ENCODE measurements around the gene TMCC2. TPM values are rescaled to one million over a fixed set of nuclear protein-coding genes. Genes with fewer than 3 reads are reported as not detected.

The TMCC2 gene
- total RNA-seq, 1 experiment from 2014 or later: 2.7 TPM

DNA sequence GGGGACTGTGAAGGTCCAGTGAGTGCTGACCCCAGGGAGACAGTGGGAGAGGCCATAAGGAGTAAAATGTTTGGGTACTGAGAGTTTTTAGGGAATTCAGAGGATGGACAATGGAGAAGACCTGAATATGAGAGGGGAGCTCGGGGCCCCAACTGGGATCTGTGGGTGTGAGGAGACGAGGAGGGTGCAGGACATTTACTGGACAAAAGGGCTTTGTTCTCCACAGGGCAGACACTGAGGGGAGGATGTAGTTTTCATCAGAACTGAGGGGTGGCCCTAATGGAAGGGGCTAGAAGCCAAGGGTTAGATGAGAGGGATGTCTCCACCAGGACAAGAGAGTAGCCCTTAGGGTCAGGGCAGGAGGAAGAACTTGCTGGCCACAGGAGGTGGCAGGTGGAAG, 30.0 kb downstream of the TMCC2 start:
- no TSS peak for BruUV-seq (replicated peaks)
- Histone ChIP-seq H3K36me3 (ENCODE audit: control insufficient read depth in 1 of 2, insufficient read depth in 2 of 2, low read length in 2 of 2) (no peaks in the 10 kb centered on the region), H3K9me3 (ENCODE audit: control insufficient read depth in 1 of 2, insufficient read depth in 1 of 2, low read depth in 1 of 2, low read length in 2 of 2) (no peaks in the 10 kb centered on the region), H3K4me2 (ENCODE audit: low read length) (no peak overlapping the region), H3K27ac (ENCODE audit: low read depth, low read length) (no peak overlapping the region), H3K4me3 (replicated peaks in 1 of 2; ENCODE audit: low read depth in 1 of 2, low read length in 2 of 2) (no peak overlapping the region), H3K4me1 (ENCODE audit: control insufficient read depth in 1 of 2, insufficient read depth in 2 of 2, low read length in 2 of 2) (peaks cover 21 to 47% of the 10 kb centered on the region in 2 experiments), H3K79me2 (ENCODE audit: insufficient read depth, low read length) (no peaks in the 10 kb centered on the region), H3K9ac (ENCODE audit: low read length) (no peak overlapping the region), H4K20me1 (ENCODE audit: insufficient read depth) (no peaks in the 10 kb centered on the region), H3K27me3 (ENCODE audit: insufficient read depth, low read length) (no peaks in the 10 kb centered on the region), H2AFZ (ENCODE audit: low read depth, low read length, poor library complexity, severe bottlenecking) (no peak overlapping the region), H3K9me2 (ENCODE audit: insufficient read depth) (no peaks in the 10 kb centered on the region)
- intact Hi-C loops (cut with micrococcal nuclease): loop anchor here (5.0 kb wide), 1 partner anchor 45 kb away; the partner anchor contains the start of gene DSTYK
- CTCF ChIA-PET: interaction anchor here (2.5 to 4.6 kb wide), 5 partner anchors 13 to 281 kb away, joined by 14 to 66 read pairs (median 30); partner anchors contain the start of gene TMCC2
- ATAC-seq: no peak
- no peak for DNase-seq (ENCODE audit: low read depth, low spot score)
- no peak for TF ChIP-seq JUND (IDR thresholded peaks at IDR 0.05)
- TF ChIP-seq EZH2 (IDR thresholded peaks at IDR 0.05): no peak
- no peak for TF ChIP-seq SP1 (IDR thresholded peaks at IDR 0.05; ENCODE audit: low read depth)
- no peak for TF ChIP-seq SRF (IDR thresholded peaks at IDR 0.05; ENCODE audit: low read depth)
- TF ChIP-seq, protein P1, sequence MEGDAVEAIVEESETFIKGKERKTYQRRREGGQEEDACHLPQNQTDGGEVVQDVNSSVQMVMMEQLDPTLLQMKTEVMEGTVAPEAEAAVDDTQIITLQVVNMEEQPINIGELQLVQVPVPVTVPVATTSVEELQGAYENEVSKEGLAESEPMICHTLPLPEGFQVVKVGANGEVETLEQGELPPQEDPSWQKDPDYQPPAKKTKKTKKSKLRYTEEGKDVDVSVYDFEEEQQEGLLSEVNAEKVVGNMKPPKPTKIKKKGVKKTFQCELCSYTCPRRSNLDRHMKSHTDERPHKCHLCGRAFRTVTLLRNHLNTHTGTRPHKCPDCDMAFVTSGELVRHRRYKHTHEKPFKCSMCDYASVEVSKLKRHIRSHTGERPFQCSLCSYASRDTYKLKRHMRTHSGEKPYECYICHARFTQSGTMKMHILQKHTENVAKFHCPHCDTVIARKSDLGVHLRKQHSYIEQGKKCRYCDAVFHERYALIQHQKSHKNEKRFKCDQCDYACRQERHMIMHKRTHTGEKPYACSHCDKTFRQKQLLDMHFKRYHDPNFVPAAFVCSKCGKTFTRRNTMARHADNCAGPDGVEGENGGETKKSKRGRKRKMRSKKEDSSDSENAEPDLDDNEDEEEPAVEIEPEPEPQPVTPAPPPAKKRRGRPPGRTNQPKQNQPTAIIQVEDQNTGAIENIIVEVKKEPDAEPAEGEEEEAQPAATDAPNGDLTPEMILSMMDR (IDR thresholded peaks at IDR 0.05 in 2 of 3, conservative IDR thresholded peaks at IDR 0.05 in 1 of 3; ENCODE audit: borderline replicate concordance in 1 of 3, insufficient read depth in 1 of 3, low read depth in 2 of 3, low read length in 2 of 3): no peak
- no peak for TF ChIP-seq RAD21 (IDR thresholded peaks at IDR 0.05; ENCODE audit: low read depth)
- RAD21 ChIA-PET (ENCODE audit: low non-redundant PET in 1 of 2, low total read pairs in 2 of 2, uncharacterized antibody in 2 of 2, unreplicated experiment in 2 of 2): interaction anchor here in 1 of 2 experiments (1.5 kb wide), 1 partner anchor 29 kb away, joined by 4 read pairs; no protein-coding TSS in a partner anchor
- POLR2A ChIA-PET: interaction anchor here (0.9 to 1.9 kb wide), 2 partner anchors 13 to 29 kb away, joined by 3 to 5 read pairs; no protein-coding TSS in a partner anchor

DNA sequence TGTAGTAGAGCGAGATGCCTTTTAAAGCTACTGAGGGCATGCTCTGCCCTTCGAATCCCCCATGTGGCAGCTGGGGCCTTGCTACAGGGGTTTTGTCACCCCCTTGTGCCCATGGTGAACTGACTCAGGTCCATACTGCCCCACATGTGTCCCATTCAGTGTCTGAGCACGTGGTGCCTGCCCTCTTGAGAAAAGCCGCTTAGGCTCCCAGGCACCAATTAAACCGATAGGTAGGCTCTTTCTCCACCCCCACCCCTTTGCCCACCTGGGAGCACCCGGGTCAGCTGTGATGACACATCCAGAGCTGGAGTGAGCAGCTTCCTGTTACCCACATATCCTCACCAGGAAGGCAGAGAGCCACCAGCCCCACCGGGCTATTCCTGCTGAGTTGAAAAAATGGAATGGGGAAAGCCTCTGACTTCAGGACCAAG, 30.5 kb downstream of the TMCC2 start:
- H3K27me3 ChIP-seq (ENCODE audit: insufficient read depth, low read length): no peaks in the 10 kb centered on the region
- no peak for DNase-seq (ENCODE audit: low read depth, low spot score)
- H3K27ac ChIP-seq (ENCODE audit: low read depth, low read length): peak overlapping the region; percentile 38
- no TSS peak for BruUV-seq (replicated peaks)
- H3K4me2 ChIP-seq (ENCODE audit: low read length): peak overlapping the region; percentile 69
- CTCF ChIA-PET: interaction anchor here (1.4 to 4.6 kb wide), 7 partner anchors 13 to 451 kb away, joined by 4 to 66 read pairs (median 14); partner anchors contain the start of gene TMCC2
- peak overlapping the region in 1 of 2 experiments; percentile 3; a peak in 1 of 4 replicates for H3K4me3 ChIP-seq (replicated peaks in 1 of 2; ENCODE audit: low read depth in 1 of 2, low read length in 2 of 2)
- no peaks in the 10 kb centered on the region for H3K79me2 ChIP-seq (ENCODE audit: insufficient read depth, low read length)
- no peaks in the 10 kb centered on the region for H3K9me2 ChIP-seq (ENCODE audit: insufficient read depth)
- H2AFZ ChIP-seq (ENCODE audit: low read depth, low read length, poor library complexity, severe bottlenecking): peak overlapping the region; percentile 75
- POLR2A ChIA-PET: interaction anchor here (0.9 kb wide), 1 partner anchor 29 kb away, joined by 3 read pairs; no protein-coding TSS in a partner anchor
- no peaks in the 10 kb centered on the region for H4K20me1 ChIP-seq (ENCODE audit: insufficient read depth)
- peaks cover 21 to 47% of the 10 kb centered on the region in 2 experiments for H3K4me1 ChIP-seq (ENCODE audit: control insufficient read depth in 1 of 2, insufficient read depth in 2 of 2, low read length in 2 of 2)
- RAD21 ChIA-PET (ENCODE audit: low non-redundant PET in 1 of 2, low total read pairs in 2 of 2, uncharacterized antibody in 2 of 2, unreplicated experiment in 2 of 2): interaction anchor here in 1 of 2 experiments (1.5 kb wide), 1 partner anchor 29 kb away, joined by 4 read pairs; no protein-coding TSS in a partner anchor
- intact Hi-C loops (cut with micrococcal nuclease): loop anchor here (5.0 kb wide), 1 partner anchor 46 kb away; the partner anchor contains the start of gene DSTYK
- no peaks in the 10 kb centered on the region for H3K9me3 ChIP-seq (ENCODE audit: control insufficient read depth in 1 of 2, insufficient read depth in 1 of 2, low read depth in 1 of 2, low read length in 2 of 2)
- no peaks in the 10 kb centered on the region for H3K36me3 ChIP-seq (ENCODE audit: control insufficient read depth in 1 of 2, insufficient read depth in 2 of 2, low read length in 2 of 2)
- ATAC-seq: peak; percentile 23; the same call in 1 of the 2 replicates
- TF ChIP-seq, protein P2, sequence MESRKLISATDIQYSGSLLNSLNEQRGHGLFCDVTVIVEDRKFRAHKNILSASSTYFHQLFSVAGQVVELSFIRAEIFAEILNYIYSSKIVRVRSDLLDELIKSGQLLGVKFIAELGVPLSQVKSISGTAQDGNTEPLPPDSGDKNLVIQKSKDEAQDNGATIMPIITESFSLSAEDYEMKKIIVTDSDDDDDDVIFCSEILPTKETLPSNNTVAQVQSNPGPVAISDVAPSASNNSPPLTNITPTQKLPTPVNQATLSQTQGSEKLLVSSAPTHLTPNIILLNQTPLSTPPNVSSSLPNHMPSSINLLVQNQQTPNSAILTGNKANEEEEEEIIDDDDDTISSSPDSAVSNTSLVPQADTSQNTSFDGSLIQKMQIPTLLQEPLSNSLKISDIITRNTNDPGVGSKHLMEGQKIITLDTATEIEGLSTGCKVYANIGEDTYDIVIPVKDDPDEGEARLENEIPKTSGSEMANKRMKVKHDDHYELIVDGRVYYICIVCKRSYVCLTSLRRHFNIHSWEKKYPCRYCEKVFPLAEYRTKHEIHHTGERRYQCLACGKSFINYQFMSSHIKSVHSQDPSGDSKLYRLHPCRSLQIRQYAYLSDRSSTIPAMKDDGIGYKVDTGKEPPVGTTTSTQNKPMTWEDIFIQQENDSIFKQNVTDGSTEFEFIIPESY (IDR thresholded peaks at IDR 0.05; ENCODE audit: extremely low read depth, insufficient replicate concordance, low read length): no peak
- peak; percentile 38; the same call in 1 of the 2 replicates for TF ChIP-seq FOSL1 (IDR thresholded peaks at IDR 0.05; ENCODE audit: low read depth)
- TF ChIP-seq, protein P3, sequence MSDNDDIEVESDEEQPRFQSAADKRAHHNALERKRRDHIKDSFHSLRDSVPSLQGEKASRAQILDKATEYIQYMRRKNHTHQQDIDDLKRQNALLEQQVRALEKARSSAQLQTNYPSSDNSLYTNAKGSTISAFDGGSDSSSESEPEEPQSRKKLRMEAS (IDR thresholded peaks at IDR 0.05): peak; percentile 17; the same call in 1 of the 2 replicates
- no peak for TF ChIP-seq CEBPB (IDR thresholded peaks at IDR 0.05; ENCODE audit: low read depth)
- H3K9ac ChIP-seq (ENCODE audit: low read length): peak overlapping the region; percentile 19
